Peyer's patch (tissue), 4 donors: ENCODE data around the gene BANK1. TPM values are rescaled to one million over a fixed set of nuclear protein-coding genes. Genes with fewer than 3 reads are reported as not detected.

Experiments
- DNase-seq, 3 donors: peaks; one replicate each; pipeline ENCODE4 v3.0.0-alpha.2; 2017 to 2019
- H3K27ac ChIP-seq, 4 donors: fragments of 200-600 bp; sonication (generic); one replicate each; pipeline ENCODE4 v1.5.1; 2016 to 2019
- H3K27me3 ChIP-seq, 2 donors: fragments of 200-600 bp; sonication (generic); one replicate each; pipeline ENCODE4 v1.5.1; 2019
- H3K36me3 ChIP-seq, 3 donors: fragments of 200-600 bp; sonication (generic); one replicate each; pipeline ENCODE4 v1.5.1; 2016 to 2019
- H3K4me1 ChIP-seq, 4 donors: fragments of 200-600 bp; sonication (generic); one replicate each; pipeline ENCODE4 v1.5.1; 2016 to 2019
- H3K4me3 ChIP-seq, 4 donors: fragments of 200-600 bp; sonication (generic); 1 replicate in 3 of 4; 2 replicates in 1 of 4; pipeline ENCODE4 v1.5.1; 2016 to 2019; ENCODE audit warnings: mild to moderate bottlenecking in 1 of 4
- H3K9me3 ChIP-seq, 4 donors: fragments of 200-600 bp; sonication (generic); one replicate each; pipeline ENCODE4 v1.5.1; 2016 to 2019; ENCODE audit warnings: mild to moderate bottlenecking in 1 of 4
- CTCF ChIP-seq, 6 experiments: fragments of 450-650 bp in 4 of 6; fragments of 200-600 bp in 2 of 6; sonication (generic) in 1 of 6; IDR thresholded peaks; one replicate each; pipeline ENCODE4 v1.5.1; 2017 to 2019; ENCODE audit warnings: antibody characterized with exemption in 6 of 6, mild to moderate bottlenecking in 3 of 6, moderate library complexity in 1 of 6
- POLR2A ChIP-seq, 2 donors: fragments of 450-650 bp; IDR thresholded peaks; one replicate each; pipeline ENCODE4 v1.5.1; 2017; ENCODE audit warnings: antibody characterized with exemption in 2 of 2, mild to moderate bottlenecking in 2 of 2, moderate library complexity in 2 of 2
- total RNA-seq, 4 donors: library from RNA; depleted of rRNA; stranded (reverse); fragments of >200 nt; gene quantifications; one replicate each; pipeline ENCODE4 v1.1.0, GENCODE V29; 2016

The BANK1 gene
- total RNA-seq, 4 donors from 2014 or later, result 0.53 to 351 (median 7.9) TPM

GRCh38 chr4:102031406-102031805 lies 240.9 kb downstream of the BANK1 start:
- H3K36me3 ChIP-seq, result no peaks in the 10 kb centered on the region
- no peak overlapping the region for H3K4me3 ChIP-seq
- H3K4me1 ChIP-seq, result no peaks in the 10 kb centered on the region
- H3K27me3 ChIP-seq, result no peaks in the 10 kb centered on the region
- H3K9me3 ChIP-seq, result no peaks in the 10 kb centered on the region
- H3K27ac ChIP-seq, result no peak overlapping the region
- no peak for DNase-seq
- TF ChIP-seq POLR2A (IDR thresholded peaks at IDR 0.05) (no peak), CTCF (IDR thresholded peaks at IDR 0.05) (no peak)

GRCh38 chr4:102036016-102036415 lies 245.5 kb downstream of the BANK1 start:
- Histone ChIP-seq H3K9me3 (no peaks in the 10 kb centered on the region), H3K27ac (no peak overlapping the region), H3K4me1 (no peaks in the 10 kb centered on the region), H3K36me3 (no peaks in the 10 kb centered on the region), H3K4me3 (no peak overlapping the region), H3K27me3 (no peaks in the 10 kb centered on the region)
- DNase-seq, result no peak
- no peak for TF ChIP-seq POLR2A (IDR thresholded peaks at IDR 0.05)
- TF ChIP-seq CTCF (IDR thresholded peaks at IDR 0.05), result no peak

- no peak for DNase-seq
- no peak for TF ChIP-seq CTCF (IDR thresholded peaks at IDR 0.05)
- no peak for TF ChIP-seq POLR2A (IDR thresholded peaks at IDR 0.05)
Measured at GRCh38 chr4:102036619-102037376, 246.3 kb downstream of the BANK1 start.

GRCh38 chr4:102037566-102037965 lies 247.0 kb downstream of the BANK1 start:
- Histone ChIP-seq H3K27ac (no peak overlapping the region), H3K9me3 (no peaks in the 10 kb centered on the region), H3K4me1 (no peaks in the 10 kb centered on the region), H3K36me3 (no peaks in the 10 kb centered on the region), H3K27me3 (no peaks in the 10 kb centered on the region), H3K4me3 (no peak overlapping the region)
- no peak for DNase-seq
- no peak for TF ChIP-seq CTCF (IDR thresholded peaks at IDR 0.05)
- TF ChIP-seq POLR2A (IDR thresholded peaks at IDR 0.05), result no peak

More at GRCh38 chr4:102036619-102037376, 246.3 kb downstream of the BANK1 start:
- Histone ChIP-seq H3K36me3 (no peaks in the 10 kb centered on the region), H3K9me3 (no peaks in the 10 kb centered on the region), H3K27ac (no peak overlapping the region), H3K4me1 (no peaks in the 10 kb centered on the region), H3K27me3 (no peaks in the 10 kb centered on the region), H3K4me3 (no peak overlapping the region)

- H3K4me1 ChIP-seq, result no peaks in the 10 kb centered on the region
- H3K9me3 ChIP-seq, result no peaks in the 10 kb centered on the region
- no peak overlapping the region for H3K4me3 ChIP-seq
- no peaks in the 10 kb centered on the region for H3K36me3 ChIP-seq
- H3K27ac ChIP-seq, result no peak overlapping the region
- H3K27me3 ChIP-seq, result no peaks in the 10 kb centered on the region
- TF ChIP-seq POLR2A (IDR thresholded peaks at IDR 0.05) (no peak), CTCF (IDR thresholded peaks at IDR 0.05) (no peak)
- DNase-seq, result no peak
Measured at GRCh38 chr4:102042871-102043802, 252.6 kb downstream of the BANK1 start.
